Thyroid gland (tissue), 4 donors: ENCODE measurements around the gene GLIS1. TPM values are rescaled to one million over a fixed set of nuclear protein-coding genes. Genes with fewer than 3 reads are reported as not detected.

ENCODE experiments used
- DNase-seq, 2 donors: peaks; one replicate each; pipeline ENCODE4 v3.0.0-alpha.2; 2019
- H3K27ac ChIP-seq, 3 donors: fragments of 200-600 bp; sonication (generic); 1 replicate in 2 of 3; 2 replicates in 1 of 3; pipeline ENCODE4 v1.5.1; 2016 to 2019; ENCODE audit warnings: mild to moderate bottlenecking in 1 of 3, moderate library complexity in 1 of 3
- H3K27me3 ChIP-seq: fragments of 200-600 bp; sonication (generic); one replicate; pipeline ENCODE4 v1.5.1; 2019
- H3K36me3 ChIP-seq, 2 donors: fragments of 200-600 bp; sonication (generic); one replicate each; pipeline ENCODE4 v1.5.1; 2016 to 2019
- H3K4me1 ChIP-seq, 2 donors: fragments of 200-600 bp; sonication (generic); one replicate each; pipeline ENCODE4 v1.5.1; 2017 to 2019
- H3K4me3 ChIP-seq, 3 donors: fragments of 200-600 bp; sonication (generic); replicated peaks in 1 of 3; 1 replicate in 2 of 3; 2 replicates in 1 of 3; pipeline ENCODE4 v1.5.1; 2016; ENCODE audit warnings: mild to moderate bottlenecking in 1 of 3
- H3K9me3 ChIP-seq: fragments of 200-600 bp; sonication (generic); one replicate; pipeline ENCODE4 v1.5.1; 2017
- CTCF ChIP-seq, 6 experiments: fragments of 200-600 bp in 3 of 6; fragments of 450-650 bp in 3 of 6; sonication (generic) in 3 of 6; IDR thresholded peaks; one replicate each; pipeline ENCODE4 v1.5.1; 2016 to 2019; ENCODE audit warnings: antibody characterized with exemption in 6 of 6, mild to moderate bottlenecking in 2 of 6, inconsistent platforms in 1 of 6, moderate library complexity in 1 of 6
- POLR2A ChIP-seq, 2 donors: fragments of 450-650 bp; IDR thresholded peaks; one replicate each; pipeline ENCODE4 v1.6.1; 2017; ENCODE audit warnings: antibody characterized with exemption in 2 of 2, mild to moderate bottlenecking in 2 of 2, moderate library complexity in 1 of 2
- WGBS, 2 donors: methylation state at CpG; one replicate each; pipeline ENCODE4 v1.1.5; 2017; 5-methylcytosine and 5-hydroxymethylcytosine counted together
- intact Hi-C: fragments of 100-400 bp; cut with DNase I; formaldehyde crosslinking; loops from one replicate; pipeline ENCODE4 v1.15.1; 2023
- total RNA-seq, 4 donors: library from RNA; depleted of rRNA; stranded (reverse); fragments of >200 nt; gene quantifications; one replicate each; pipeline ENCODE4 v1.2.3, GENCODE V29; 2016

The GLIS1 gene
- total RNA-seq, 4 donors from 2014 or later: 0.29 TPM; not detected in 3

- H3K9me3 ChIP-seq: no peaks in the 10 kb centered on the region
- peak overlapping the region in 1 of 3 donors; percentile 46 for H3K4me3 ChIP-seq
- no peak for TF ChIP-seq POLR2A (IDR thresholded peaks at IDR 0.05)
- WGBS, 2 donors: 0 to 2% methylated on average over 29 to 56 of the region's 101 CpGs
- peak; percentile 14 to 15 for DNase-seq
- no peak overlapping the region for H3K27ac ChIP-seq
- peaks cover 16 to 21% of the 10 kb centered on the region in 2 donors for H3K4me1 ChIP-seq
- H3K27me3 ChIP-seq: no peaks in the 10 kb centered on the region
- intact Hi-C loops: no loop called here
- H3K36me3 ChIP-seq: no peaks in the 10 kb centered on the region
Observed at GRCh38 chr1:53738205-53739108, 507 bp downstream of the GLIS1 start.

- H3K9me3 ChIP-seq: no peaks in the 10 kb centered on the region
- 0 to 20% methylated on average over 1 to 15 of the region's 58 CpGs for WGBS, 2 donors
- intact Hi-C loops: no loop called here
- H3K27ac ChIP-seq: no peak overlapping the region
- TF ChIP-seq CTCF (IDR thresholded peaks at IDR 0.05): no peak
- TF ChIP-seq POLR2A (IDR thresholded peaks at IDR 0.05): no peak
- H3K4me1 ChIP-seq: peaks cover 16 to 21% of the 10 kb centered on the region in 2 donors
- no peaks in the 10 kb centered on the region for H3K36me3 ChIP-seq
- peak overlapping the region in 1 of 3 donors; percentile 46 for H3K4me3 ChIP-seq
- H3K27me3 ChIP-seq: no peaks in the 10 kb centered on the region
- DNase-seq: peak; percentile 9 to 14
Observed at GRCh38 chr1:53737648-53738204, 1.2 kb downstream of the GLIS1 start.

- Histone ChIP-seq H3K4me1 (peaks cover 16 to 21% of the 10 kb centered on the region in 2 donors), H3K9me3 (no peaks in the 10 kb centered on the region), H3K4me3 (no peak overlapping the region), H3K27me3 (no peaks in the 10 kb centered on the region), H3K27ac (no peak overlapping the region), H3K36me3 (no peaks in the 10 kb centered on the region)
- TF ChIP-seq POLR2A (IDR thresholded peaks at IDR 0.05) (no peak), CTCF (IDR thresholded peaks at IDR 0.05) (no peak)
- intact Hi-C loops: no loop called here
- 88 to 90% methylated on average over 11 of the region's 11 CpGs for WGBS, 2 donors
- no peak for DNase-seq
Observed at GRCh38 chr1:53736290-53736689, 2.7 kb downstream of the GLIS1 start.

GRCh38 chr1:53735681-53736080 lies 3.3 kb downstream of the GLIS1 start:
- H3K4me3 ChIP-seq: no peak overlapping the region
- intact Hi-C loops: no loop called here
- peaks cover 16 to 21% of the 10 kb centered on the region in 2 donors for H3K4me1 ChIP-seq
- H3K9me3 ChIP-seq: no peaks in the 10 kb centered on the region
- no peaks in the 10 kb centered on the region for H3K27me3 ChIP-seq
- no peak for DNase-seq
- WGBS, 2 donors: 83 to 84% methylated on average over 5 of the region's 5 CpGs
- H3K36me3 ChIP-seq: no peaks in the 10 kb centered on the region
- TF ChIP-seq CTCF (IDR thresholded peaks at IDR 0.05): no peak
- no peak overlapping the region for H3K27ac ChIP-seq

GRCh38 chr1:53735261-53735660 lies 3.7 kb downstream of the GLIS1 start:
- no peaks in the 10 kb centered on the region for H3K36me3 ChIP-seq
- no peaks in the 10 kb centered on the region for H3K9me3 ChIP-seq
- no peak overlapping the region for H3K27ac ChIP-seq
- H3K4me1 ChIP-seq: peaks cover 16 to 21% of the 10 kb centered on the region in 2 donors
- intact Hi-C loops: no loop called here
- no peak overlapping the region for H3K4me3 ChIP-seq
- DNase-seq: no peak
- TF ChIP-seq POLR2A (IDR thresholded peaks at IDR 0.05): no peak
- TF ChIP-seq CTCF (IDR thresholded peaks at IDR 0.05): no peak
- 80 to 91% methylated on average over 5 of the region's 5 CpGs for WGBS, 2 donors
- H3K27me3 ChIP-seq: no peaks in the 10 kb centered on the region
